HepG2 (cell line): ENCODE measurements around the gene CERS4. TPM values are rescaled to one million over a fixed set of nuclear protein-coding genes. Genes with fewer than 3 reads are reported as not detected.

Experiments
- ATAC-seq: fragments of 200-7000 bp; cut with Tn5 transposase; 3 replicates; pipeline ENCODE4 v1.9.1; 2020; ENCODE audit warnings: mild to moderate bottlenecking, moderate library complexity
- BruUV-seq: library from RNA; stranded (reverse); fragments of 400-500 nt; replicated peaks from 2 replicates; lab custom pipeline; 2021; lab: Mats Ljungman, UMichigan
- CTCF ChIA-PET: fragments of 300-600 bp; formaldehyde crosslinking; extraction: SDS; loops from one replicate; lab custom pipeline; 2021; ENCODE audit warnings: low total read pairs, inconsistent platforms, low intra/inter-chr PET ratio; lab: Yijun Ruan, JAX
- POLR2A ChIA-PET: fragments of 350-600 bp; sonication (Branson Sonifier 250); formaldehyde crosslinking; loops from one replicate; lab custom pipeline; 2020; ENCODE audit warnings: antibody characterized with exemption, inconsistent platforms; lab: Yijun Ruan, JAX
- DNase-seq: peaks from one replicate; pipeline ENCODE4 v3.0.0-alpha.2; 2015; ENCODE audit warnings: low spot score
- FAIRE-seq: peaks from 3 replicates; lab custom pipeline; 2011; peaks lifted over from hg19 to GRCh38; lab: Jason Lieb, UNC
- H2AFZ ChIP-seq: one replicate; pipeline ENCODE4 v1.6.1; 2011; ENCODE audit warnings: low read length, inconsistent platforms
- H3K27ac ChIP-seq: fragments of 300-600 bp; 3 replicates; pipeline ENCODE4 v1.8.0; 2011; ENCODE audit warnings: mixed run types, mild to moderate bottlenecking, mixed read lengths, low read length, inconsistent platforms; ENCODE audit not compliant: insufficient read depth; ENCODE audit errors: extremely low read length
- H3K27me3 ChIP-seq, 2 experiments: fragments of 200-600 bp in 1 of 2; 2 replicates in 1 of 2; 3 replicates in 1 of 2; pipeline versions ENCODE4 v1.6.0 to v1.8.0; 2011; ENCODE audit warnings: low read length in 2 of 2, mild to moderate bottlenecking in 2 of 2, moderate library complexity in 2 of 2, inconsistent platforms in 1 of 2; ENCODE audit not compliant: insufficient read depth in 2 of 2, control insufficient read depth in 1 of 2
- H3K36me3 ChIP-seq, 2 experiments: fragments of 200-600 bp in 1 of 2; replicated peaks in 1 of 2; 2 replicates in 1 of 2; 3 replicates in 1 of 2; pipeline versions ENCODE4 v1.5.1 to v1.8.0; 2011; ENCODE audit warnings: low read length in 2 of 2, inconsistent platforms in 1 of 2; ENCODE audit not compliant: insufficient read depth in 2 of 2, control insufficient read depth in 1 of 2
- H3K4me1 ChIP-seq: 2 replicates; pipeline ENCODE4 v1.5.1; 2012; ENCODE audit warnings: low read length, inconsistent platforms; ENCODE audit not compliant: insufficient read depth
- H3K4me2 ChIP-seq: 2 replicates; pipeline ENCODE4 v1.6.0; 2011; ENCODE audit warnings: low read depth, low read length, inconsistent platforms
- H3K4me3 ChIP-seq, 3 experiments: fragments of 200-600 bp in 1 of 3; sonication (generic), shearing (Covaris generic) in 1 of 3; replicated peaks in 1 of 3; 2 replicates each; pipeline ENCODE4 v1.5.1; 2011 to 2016; ENCODE audit warnings: low read length in 3 of 3, inconsistent platforms in 2 of 3, low read depth in 2 of 3, mild to moderate bottlenecking in 2 of 3, control low read depth in 1 of 3, mixed read lengths in 1 of 3; ENCODE audit not compliant: insufficient read depth in 1 of 3
- H3K79me2 ChIP-seq: one replicate; pipeline ENCODE4 v1.6.1; 2011; ENCODE audit warnings: low read length, inconsistent platforms; ENCODE audit not compliant: insufficient read depth
- H3K9ac ChIP-seq: 2 replicates; pipeline ENCODE4 v1.6.0; 2011; ENCODE audit warnings: mild to moderate bottlenecking, low read depth, low read length, inconsistent platforms; ENCODE audit not compliant: insufficient read depth
- H3K9me3 ChIP-seq: 2 replicates; pipeline ENCODE4 v1.5.1; 2012; ENCODE audit warnings: mild to moderate bottlenecking, low read length
- H4K20me1 ChIP-seq: 2 replicates; pipeline ENCODE4 v1.6.0; 2011; ENCODE audit warnings: inconsistent platforms, mild to moderate bottlenecking, low read length, moderate library complexity; ENCODE audit not compliant: insufficient read depth
- BHLHE40 ChIP-seq: IDR thresholded peaks from 2 replicates; pipeline ENCODE4 v1.6.1; 2011; ENCODE audit warnings: low read length, improper control_type of control experiment
- GABPB1 ChIP-seq: IDR thresholded peaks from 2 replicates; pipeline ENCODE4 v1.6.1; 2016; ENCODE audit warnings: mild to moderate bottlenecking, missing genetic modification reagents, moderate library complexity, missing compliant biosample characterization
- GPN1 ChIP-seq: sonication (generic); formaldehyde crosslinking; IDR thresholded peaks from 2 replicates; pipeline ENCODE4 v1.5.1; 2020; ENCODE audit warnings: missing genetic modification reagents, borderline replicate concordance
- GTF2F1 ChIP-seq: fragments of 150-350 bp; IDR thresholded peaks from 2 replicates; pipeline ENCODE4 v1.6.1; 2014; ENCODE audit warnings: low read length
- NFE2L1 ChIP-seq: sonication (generic); formaldehyde crosslinking; IDR thresholded peaks from 2 replicates; pipeline ENCODE4 v1.4.0; 2020; ENCODE audit warnings: missing genetic modification reagents, mild to moderate bottlenecking, borderline replicate concordance
- SAP130 ChIP-seq: IDR thresholded peaks from 2 replicates; pipeline ENCODE4 v1.6.1; 2016; ENCODE audit warnings: low read depth
- TCF7 ChIP-seq: sonication (generic); IDR thresholded peaks from 2 replicates; pipeline ENCODE4 v1.6.1; 2016; ENCODE audit warnings: antibody characterized with exemption, low read depth
- TRIM24 ChIP-seq: sonication (generic); formaldehyde crosslinking; IDR thresholded peaks from 2 replicates; pipeline ENCODE4 v1.8.0; 2022; ENCODE audit warnings: mild to moderate bottlenecking, missing genetic modification reagents
- USF2 ChIP-seq, 2 experiments: sonication (generic) in 1 of 2; formaldehyde crosslinking in 1 of 2; IDR thresholded peaks; 2 replicates each; pipeline versions ENCODE4 v1.5.1 to v1.6.1; 2011 to 2020; ENCODE audit warnings: borderline replicate concordance in 1 of 2, low read depth in 1 of 2, low read length in 1 of 2, mild to moderate bottlenecking in 1 of 2, missing genetic modification reagents in 1 of 2, moderate library complexity in 1 of 2
- ZBTB8A ChIP-seq: sonication (generic); formaldehyde crosslinking; IDR thresholded peaks from 2 replicates; pipeline ENCODE4 v1.4.0; 2020; ENCODE audit warnings: mild to moderate bottlenecking, low read depth, missing genetic modification reagents, borderline replicate concordance
- ZC3H4 ChIP-seq: sonication (generic); formaldehyde crosslinking; IDR thresholded peaks from 2 replicates; pipeline ENCODE4 v1.4.0; 2020; ENCODE audit warnings: missing genetic modification reagents, borderline replicate concordance
- ZNF569 ChIP-seq: sonication (generic); formaldehyde crosslinking; IDR thresholded peaks from 2 replicates; pipeline ENCODE4 v1.5.0; 2020; ENCODE audit warnings: mild to moderate bottlenecking, missing genetic modification reagents, moderate library complexity, borderline replicate concordance
- ZNF607 ChIP-seq: sonication (generic); formaldehyde crosslinking; IDR thresholded peaks from 2 replicates; pipeline ENCODE4 v1.5.1; 2020; ENCODE audit warnings: missing genetic modification reagents, mild to moderate bottlenecking, borderline replicate concordance
- ZNF788 ChIP-seq: sonication (generic); formaldehyde crosslinking; IDR thresholded peaks from 2 replicates; pipeline ENCODE4 v1.5.0; 2020; ENCODE audit warnings: mild to moderate bottlenecking, missing genetic modification reagents, borderline replicate concordance
- WGBS: methylation state at CpG from one replicate; pipeline ENCODE4 v1.1.6; 2017; ENCODE audit warnings: low lambda C conversion rate; 5-methylcytosine and 5-hydroxymethylcytosine counted together
- in situ Hi-C: cut with HindIII; loops from 2 replicates; pipeline ENCODE4 v1.10.0; 2017; ENCODE audit warnings: low pct_unique_long_range_greater_than_20kb; ENCODE audit not compliant: extremely low pct_ligation_motif_present
- intact Hi-C: fragments of 100-400 bp; cut with micrococcal nuclease; formaldehyde crosslinking; loops from one replicate; pipeline ENCODE4 v1.10.0; 2022; ENCODE audit not compliant: unreplicated experiment
- polyA plus RNA-seq, 8 experiments: library from polyadenylated mRNA; depleted of rRNA in 3 of 8; stranded (reverse) in 7 of 8; unstranded in 1 of 8; fragments of >200 nt; fragmentation: Illumina TruSeq in 4 of 8; extraction: Trizol in 4 of 8; gene quantifications; 2 replicates each; pipeline versions ENCODE4 v1.2.1 to v1.2.3, GENCODE V29; 2011 to 2016; ENCODE audit warnings: low read depth in 4 of 8, missing spikeins in 1 of 8, mixed read lengths in 1 of 8; ENCODE audit not compliant: insufficient read depth in 1 of 8
- total RNA-seq, 5 experiments: library from RNA; depleted of rRNA; stranded (reverse); fragments of >200 nt; fragmentation: Illumina TruSeq; extraction: Trizol; gene quantifications; 2 replicates each; pipeline ENCODE4 v1.2.3, GENCODE V29; 2016; ENCODE audit warnings: low read depth in 1 of 5
- TF ChIP-seq, protein P1 (sequence below): sonication (generic); formaldehyde crosslinking; IDR thresholded peaks from 2 replicates; pipeline ENCODE4 v1.4.0; 2020; ENCODE audit warnings: missing genetic modification reagents, mild to moderate bottlenecking, borderline replicate concordance
- TF ChIP-seq, protein P2 (sequence below): sonication (generic); formaldehyde crosslinking; IDR thresholded peaks from 2 replicates; pipeline ENCODE4 v1.4.0; 2020; ENCODE audit warnings: mild to moderate bottlenecking, low read depth, missing genetic modification reagents
- TF ChIP-seq, protein P3 (sequence below): sonication (generic); formaldehyde crosslinking; IDR thresholded peaks from 2 replicates; pipeline ENCODE4 v1.5.0; 2020; ENCODE audit warnings: missing genetic modification reagents

The CERS4 gene
- total and polyA plus RNA-seq, 2 of the 13 experiments (the other 11 are each of a cell fraction or from before 2014, with no cell fraction given): 74.7 to 83.5 TPM

DNA sequence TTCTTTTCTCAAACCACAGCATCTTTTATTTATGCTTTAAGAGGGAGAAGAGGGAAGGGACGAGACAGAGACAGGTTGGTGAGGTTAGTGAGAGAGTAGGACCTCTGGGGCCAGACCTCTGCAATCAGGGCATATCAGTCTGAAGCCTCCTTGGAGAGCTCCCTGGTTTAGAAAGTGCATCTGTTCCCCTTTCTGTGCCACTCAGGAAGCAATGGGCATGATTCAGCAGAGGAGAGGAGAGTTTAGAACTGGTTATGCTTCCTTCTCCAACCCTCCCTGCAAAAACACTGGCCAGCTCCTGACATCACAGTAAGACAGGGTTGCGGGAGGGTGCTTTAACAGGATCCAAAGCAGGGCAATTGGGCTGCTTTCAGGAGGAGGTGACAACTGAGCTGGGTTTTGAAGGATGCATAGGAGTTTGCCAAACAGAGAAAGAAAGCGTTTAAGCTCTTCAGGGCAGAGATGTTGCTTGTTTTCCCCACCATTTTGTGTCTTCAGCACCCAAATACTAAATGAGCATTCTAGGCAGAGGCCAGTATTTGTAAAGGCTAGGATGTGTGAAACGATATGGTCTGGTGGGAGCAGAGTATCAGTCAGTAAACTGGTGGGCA is 33.1 kb downstream of the CERS4 start (continued):
- TF ChIP-seq, protein P1, sequence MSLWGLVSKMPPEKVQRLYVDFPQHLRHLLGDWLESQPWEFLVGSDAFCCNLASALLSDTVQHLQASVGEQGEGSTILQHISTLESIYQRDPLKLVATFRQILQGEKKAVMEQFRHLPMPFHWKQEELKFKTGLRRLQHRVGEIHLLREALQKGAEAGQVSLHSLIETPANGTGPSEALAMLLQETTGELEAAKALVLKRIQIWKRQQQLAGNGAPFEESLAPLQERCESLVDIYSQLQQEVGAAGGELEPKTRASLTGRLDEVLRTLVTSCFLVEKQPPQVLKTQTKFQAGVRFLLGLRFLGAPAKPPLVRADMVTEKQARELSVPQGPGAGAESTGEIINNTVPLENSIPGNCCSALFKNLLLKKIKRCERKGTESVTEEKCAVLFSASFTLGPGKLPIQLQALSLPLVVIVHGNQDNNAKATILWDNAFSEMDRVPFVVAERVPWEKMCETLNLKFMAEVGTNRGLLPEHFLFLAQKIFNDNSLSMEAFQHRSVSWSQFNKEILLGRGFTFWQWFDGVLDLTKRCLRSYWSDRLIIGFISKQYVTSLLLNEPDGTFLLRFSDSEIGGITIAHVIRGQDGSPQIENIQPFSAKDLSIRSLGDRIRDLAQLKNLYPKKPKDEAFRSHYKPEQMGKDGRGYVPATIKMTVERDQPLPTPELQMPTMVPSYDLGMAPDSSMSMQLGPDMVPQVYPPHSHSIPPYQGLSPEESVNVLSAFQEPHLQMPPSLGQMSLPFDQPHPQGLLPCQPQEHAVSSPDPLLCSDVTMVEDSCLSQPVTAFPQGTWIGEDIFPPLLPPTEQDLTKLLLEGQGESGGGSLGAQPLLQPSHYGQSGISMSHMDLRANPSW (CRISPR knock-in tag): no peak
- no peak for TF ChIP-seq ZNF569 (CRISPR knock-in tag)

DNA sequence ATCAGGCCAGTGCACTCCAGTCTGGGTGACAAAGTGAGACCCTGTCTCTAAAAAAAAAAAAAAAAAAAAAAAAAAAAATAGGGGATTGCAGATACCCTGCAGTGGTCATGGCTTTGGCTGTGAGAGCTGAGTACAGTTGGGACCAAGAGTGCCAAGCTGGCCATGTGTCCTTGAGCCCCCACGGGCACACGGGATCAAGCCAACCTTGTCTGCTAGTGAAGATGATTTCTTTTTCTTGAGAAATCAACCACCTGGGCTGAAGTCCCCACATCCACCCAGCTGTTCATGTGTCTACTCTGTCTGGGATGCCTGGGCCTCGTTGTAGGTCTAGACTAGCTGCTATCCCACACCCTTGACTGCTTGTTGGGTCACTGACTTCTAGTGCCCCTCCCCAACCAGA is 34.0 kb downstream of the CERS4 start:
- Histone ChIP-seq H3K9me3 (no peaks in the 10 kb centered on the region), H3K79me2 (peaks cover 33% of the 10 kb centered on the region), H3K4me1 (peaks cover 80% of the 10 kb centered on the region), H3K27ac (no peak overlapping the region), H3K27me3 (no peaks in the 10 kb centered on the region), H3K9ac (no peak overlapping the region), H3K4me3 (no peak overlapping the region), H2AFZ (no peak overlapping the region), H3K36me3 (peaks cover 9 to 35% of the 10 kb centered on the region in 2 experiments), H4K20me1 (no peaks in the 10 kb centered on the region), H3K4me2 (no peak overlapping the region)
- 91% methylated on average over 3 of the region's 3 CpGs for WGBS
- POLR2A ChIA-PET: no interaction called here
- FAIRE-seq: no peak
- intact Hi-C loops: no loop called here
- DNase-seq: no peak
- in situ Hi-C loops: no loop called here
- no peak for ATAC-seq
- BruUV-seq: no TSS peak
- TF ChIP-seq GPN1 (CRISPR knock-in tag) (no peak), TCF7 (no peak), NFE2L1 (CRISPR knock-in tag) (no peak), ZBTB8A (no peak), BHLHE40 (no peak), ZC3H4 (CRISPR knock-in tag) (no peak), USF2 (IDR thresholded peaks at IDR 0.05; ENCODE audit: low read depth, low read length) (no peak), USF2 (CRISPR knock-in tag; IDR thresholded peaks at IDR 0.05; ENCODE audit: borderline replicate concordance) (no peak), GTF2F1 (no peak), ZNF607 (CRISPR knock-in tag) (no peak), GABPB1 (CRISPR knock-in tag) (no peak), TRIM24 (CRISPR knock-in tag) (no peak), ZNF788 (CRISPR knock-in tag) (no peak), SAP130 (CRISPR knock-in tag) (no peak)
- TF ChIP-seq, protein P2, sequence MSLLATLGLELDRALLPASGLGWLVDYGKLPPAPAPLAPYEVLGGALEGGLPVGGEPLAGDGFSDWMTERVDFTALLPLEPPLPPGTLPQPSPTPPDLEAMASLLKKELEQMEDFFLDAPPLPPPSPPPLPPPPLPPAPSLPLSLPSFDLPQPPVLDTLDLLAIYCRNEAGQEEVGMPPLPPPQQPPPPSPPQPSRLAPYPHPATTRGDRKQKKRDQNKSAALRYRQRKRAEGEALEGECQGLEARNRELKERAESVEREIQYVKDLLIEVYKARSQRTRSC (CRISPR knock-in tag): no peak
- TF ChIP-seq, protein P3, sequence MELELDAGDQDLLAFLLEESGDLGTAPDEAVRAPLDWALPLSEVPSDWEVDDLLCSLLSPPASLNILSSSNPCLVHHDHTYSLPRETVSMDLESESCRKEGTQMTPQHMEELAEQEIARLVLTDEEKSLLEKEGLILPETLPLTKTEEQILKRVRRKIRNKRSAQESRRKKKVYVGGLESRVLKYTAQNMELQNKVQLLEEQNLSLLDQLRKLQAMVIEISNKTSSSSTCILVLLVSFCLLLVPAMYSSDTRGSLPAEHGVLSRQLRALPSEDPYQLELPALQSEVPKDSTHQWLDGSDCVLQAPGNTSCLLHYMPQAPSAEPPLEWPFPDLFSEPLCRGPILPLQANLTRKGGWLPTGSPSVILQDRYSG (CRISPR knock-in tag): no peak
- CTCF ChIA-PET: no interaction called here
